Mammary epithelial cell (primary cell): Measurements from ENCODE around the gene LTBP3.

Source experiments
- CTCF ChIP-seq, 2 donors: IDR thresholded peaks in 1 of 2; conservative IDR thresholded peaks in 1 of 2; 2 replicates each; pipeline ENCODE4 v1.5.1; 2011 to 2012; ENCODE audit warnings: inconsistent platforms in 2 of 2, low read length in 2 of 2, mild to moderate bottlenecking in 2 of 2, control low read depth in 1 of 2, low read depth in 1 of 2; ENCODE audit not compliant: insufficient read depth in 1 of 2; ENCODE audit errors: extremely low read depth in 1 of 2
- EZH2 ChIP-seq: IDR thresholded peaks from 2 replicates; pipeline ENCODE4 v1.6.1; 2012; ENCODE audit warnings: low read length, inconsistent platforms, borderline replicate concordance

DNA sequence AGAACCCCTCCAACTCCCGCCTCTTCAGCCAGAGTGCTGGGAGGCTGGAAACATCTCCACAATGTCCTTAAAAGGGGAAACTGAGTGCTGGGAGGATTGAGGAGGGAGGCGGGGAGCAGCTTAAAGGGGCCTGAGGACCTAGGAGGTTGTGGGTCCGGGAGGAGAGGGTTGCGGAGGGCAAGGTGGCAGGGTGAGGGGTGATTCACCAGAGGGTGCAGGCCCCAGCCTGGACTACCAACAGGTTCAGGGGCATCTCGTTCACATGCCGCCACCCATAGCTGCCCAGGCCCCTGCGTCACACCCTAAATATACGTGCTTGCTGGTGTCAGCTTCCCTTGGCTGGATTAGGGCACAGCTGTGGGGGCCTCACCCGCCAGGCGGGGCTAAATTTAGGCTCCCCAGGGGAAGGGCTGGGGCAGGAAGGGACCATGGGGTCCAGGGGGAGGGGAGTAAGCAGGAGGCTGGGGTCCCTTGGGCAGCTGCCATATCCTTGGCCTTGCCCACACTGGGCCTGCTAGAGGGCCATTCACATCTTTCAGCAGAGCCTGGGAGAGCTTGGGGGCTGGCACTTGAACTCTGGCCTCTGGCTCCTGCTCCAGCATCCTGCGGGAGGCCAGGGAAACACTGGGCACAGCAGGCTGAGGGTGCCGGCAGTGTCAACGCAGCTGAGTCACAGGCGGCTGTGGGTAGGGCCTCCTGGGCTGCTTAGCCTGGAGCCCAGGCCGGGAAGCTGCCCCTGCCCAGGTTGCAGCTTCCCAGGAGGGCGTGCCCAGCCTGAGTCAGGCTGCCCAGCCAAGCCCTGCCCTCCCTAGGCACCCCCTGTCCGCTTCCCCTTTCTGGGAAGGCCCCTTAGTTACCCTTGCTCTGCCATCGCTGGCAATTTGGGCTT, 19.0 kb upstream of the LTBP3 start:
- TF ChIP-seq CTCF (conservative IDR thresholded peaks at IDR 0.05 in 1 of 2, IDR thresholded peaks at IDR 0.05 in 1 of 2; ENCODE audit: extremely low read depth in 1 of 2, insufficient read depth in 1 of 2, low read depth in 1 of 2, low read length in 2 of 2) (no peak), EZH2 (no peak)
